ENCODE data around the gene SVIL.

DNA sequence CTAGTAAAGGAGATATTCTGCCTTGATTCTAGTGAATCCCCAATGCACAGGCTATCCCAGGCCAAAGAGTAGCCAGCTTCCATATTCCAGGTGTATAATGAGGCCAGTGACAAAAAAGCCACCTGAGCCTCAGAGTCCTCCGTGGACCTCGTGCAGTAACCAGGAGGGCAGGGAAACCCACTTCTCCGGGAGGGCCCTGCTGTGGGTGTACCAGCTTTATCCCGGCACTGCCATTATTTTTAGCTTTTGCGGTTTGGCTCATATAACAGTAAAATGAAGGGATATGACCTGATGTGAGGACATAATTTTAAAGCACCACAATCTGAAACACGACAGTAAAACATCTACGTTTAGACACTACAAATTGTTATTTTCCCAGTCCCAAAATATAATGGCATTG lies 109.0 kb downstream of the SVIL start:
- TF ChIP-seq EZH2 (IDR thresholded peaks at IDR 0.05; ENCODE audit: borderline replicate concordance, low read length): no peak
- TF ChIP-seq, protein P1, sequence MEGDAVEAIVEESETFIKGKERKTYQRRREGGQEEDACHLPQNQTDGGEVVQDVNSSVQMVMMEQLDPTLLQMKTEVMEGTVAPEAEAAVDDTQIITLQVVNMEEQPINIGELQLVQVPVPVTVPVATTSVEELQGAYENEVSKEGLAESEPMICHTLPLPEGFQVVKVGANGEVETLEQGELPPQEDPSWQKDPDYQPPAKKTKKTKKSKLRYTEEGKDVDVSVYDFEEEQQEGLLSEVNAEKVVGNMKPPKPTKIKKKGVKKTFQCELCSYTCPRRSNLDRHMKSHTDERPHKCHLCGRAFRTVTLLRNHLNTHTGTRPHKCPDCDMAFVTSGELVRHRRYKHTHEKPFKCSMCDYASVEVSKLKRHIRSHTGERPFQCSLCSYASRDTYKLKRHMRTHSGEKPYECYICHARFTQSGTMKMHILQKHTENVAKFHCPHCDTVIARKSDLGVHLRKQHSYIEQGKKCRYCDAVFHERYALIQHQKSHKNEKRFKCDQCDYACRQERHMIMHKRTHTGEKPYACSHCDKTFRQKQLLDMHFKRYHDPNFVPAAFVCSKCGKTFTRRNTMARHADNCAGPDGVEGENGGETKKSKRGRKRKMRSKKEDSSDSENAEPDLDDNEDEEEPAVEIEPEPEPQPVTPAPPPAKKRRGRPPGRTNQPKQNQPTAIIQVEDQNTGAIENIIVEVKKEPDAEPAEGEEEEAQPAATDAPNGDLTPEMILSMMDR (IDR thresholded peaks at IDR 0.05; ENCODE audit: low read length): no peak

Data from OCI-LY1 (cell line).